ENCODE results near the gene NRL.

Gene NRL

GRCh38 chr14:24098927-24099813 lies 15.6 kb downstream of the NRL start:
- no peak for DNase-seq

GRCh38 chr14:24098229-24098926 lies 16.4 kb downstream of the NRL start:
- DNase-seq = no peak

- no peak for DNase-seq
Observed at GRCh38 chr14:24096545-24097181, 18.1 kb downstream of the NRL start.

GRCh38 chr14:24095271-24096068 lies 19.3 kb downstream of the NRL start:
- peak; percentile 82 for DNase-seq

GRCh38 chr14:24094841-24095270 lies 19.9 kb downstream of the NRL start:
- no peak for DNase-seq

GRCh38 chr14:24093901-24094840 lies 20.6 kb downstream of the NRL start, which contains the start of gene PCK2:
PCK2 (plus strand) TSS chr14:24094311; CDS start chr14:24094406, 95 bp downstream.
- DNase-seq = peak; percentile 91

- no peak for DNase-seq
Observed at GRCh38 chr14:24093207-24093900, 21.4 kb downstream of the NRL start.

- no peak for DNase-seq
Observed at GRCh38 chr14:24092505-24093206, 22.1 kb downstream of the NRL start.

GRCh38 chr14:24092110-24092504 lies 22.6 kb downstream of the NRL start:
- DNase-seq = no peak

- DNase-seq = no peak
Observed at GRCh38 chr14:24089890-24090289, 24.9 kb downstream of the NRL start.

- DNase-seq = no peak
Observed at GRCh38 chr14:24088095-24088494, 26.7 kb downstream of the NRL start.

GRCh38 chr14:24087004-24087403 lies 27.7 kb downstream of the NRL start:
- DNase-seq = no peak

GRCh38 chr14:24086193-24086955 lies 28.4 kb downstream of the NRL start:
- DNase-seq = no peak

GRCh38 chr14:24085215-24085614 lies 29.5 kb downstream of the NRL start:
- no peak for DNase-seq

GRCh38 chr14:24084440-24084839 lies 30.3 kb downstream of the NRL start:
- DNase-seq = no peak

- DNase-seq = no peak
Observed at GRCh38 chr14:24083462-24083861, 31.3 kb downstream of the NRL start.

GRCh38 chr14:24082411-24083080 lies 32.2 kb downstream of the NRL start:
- no peak for DNase-seq

GRCh38 chr14:24081739-24082211 lies 33.0 kb downstream of the NRL start:
- no peak for DNase-seq

All from activated CD8-positive, alpha-beta memory T cell treated with anti-CD3 and anti-CD28 coated beads, Interleukin-2, amount 50 U/mL, for 48 hours (primary cell).